HuH-7.5 (cell line): ENCODE measurements around the gene PIBF1.

Experiments
- DNase-seq: peaks from one replicate; pipeline ENCODE4 v3.0.0; 2011; ENCODE audit warnings: low spot score

PIBF1 gene

GRCh38 chr13:73060251-73061160 lies 278.6 kb downstream of the PIBF1 start:
- DNase-seq = peak; percentile 44

GRCh38 chr13:73061473-73061872 lies 279.5 kb downstream of the PIBF1 start:
- DNase-seq = no peak

DNA sequence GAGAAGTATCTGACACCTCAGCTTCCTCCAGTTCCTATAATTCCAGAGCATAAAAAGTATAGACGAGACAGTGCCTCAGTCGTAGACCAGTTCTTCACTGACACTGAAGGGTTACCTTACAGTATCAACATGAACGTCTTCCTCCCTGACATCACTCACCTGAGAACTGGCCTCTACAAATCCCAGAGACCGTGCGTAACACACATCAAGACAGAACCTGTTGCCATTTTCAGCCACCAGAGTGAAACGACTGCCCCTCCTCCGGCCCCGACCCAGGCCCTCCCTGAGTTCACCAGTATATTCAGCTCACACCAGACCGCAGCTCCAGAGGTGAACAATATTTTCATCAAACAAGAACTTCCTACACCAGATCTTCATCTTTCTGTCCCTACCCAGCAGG lies 279.9 kb downstream of the PIBF1 start:
- DNase-seq = no peak

DNA sequence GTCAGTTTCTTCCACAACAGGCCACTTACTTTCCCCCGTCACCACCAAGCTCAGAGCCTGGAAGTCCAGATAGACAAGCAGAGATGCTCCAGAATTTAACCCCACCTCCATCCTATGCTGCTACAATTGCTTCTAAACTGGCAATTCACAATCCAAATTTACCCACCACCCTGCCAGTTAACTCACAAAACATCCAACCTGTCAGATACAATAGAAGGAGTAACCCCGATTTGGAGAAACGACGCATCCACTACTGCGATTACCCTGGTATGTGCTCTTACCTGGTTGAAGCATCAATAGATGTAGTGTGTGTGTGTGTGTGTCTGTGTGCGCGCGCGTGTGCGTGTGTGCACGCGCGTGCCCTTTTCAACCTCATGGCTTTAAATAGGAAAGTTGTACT lies 280.5 kb downstream of the PIBF1 start:
- no peak for DNase-seq

GRCh38 chr13:73063166-73063565 lies 281.2 kb downstream of the PIBF1 start:
- DNase-seq = no peak

DNA sequence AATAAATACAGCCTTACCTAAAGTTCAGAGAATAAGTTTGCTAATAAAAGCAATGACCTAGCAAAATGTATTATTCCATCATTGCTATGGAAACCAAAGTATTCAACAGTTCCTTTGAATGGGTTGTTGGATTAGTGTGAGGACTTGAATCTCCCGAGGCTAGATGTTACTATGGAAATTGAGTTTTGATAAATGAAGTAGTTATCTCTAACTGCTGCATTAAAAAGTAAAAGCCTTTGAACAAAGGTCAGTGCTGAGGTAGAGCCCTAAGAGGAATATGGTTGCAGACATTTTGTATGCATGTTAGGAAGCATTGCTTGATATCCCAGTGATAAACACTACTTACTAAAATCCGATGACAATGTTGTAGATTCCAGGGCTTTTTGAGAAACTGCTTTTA lies 283.1 kb downstream of the PIBF1 start:
- no peak for DNase-seq

DNA sequence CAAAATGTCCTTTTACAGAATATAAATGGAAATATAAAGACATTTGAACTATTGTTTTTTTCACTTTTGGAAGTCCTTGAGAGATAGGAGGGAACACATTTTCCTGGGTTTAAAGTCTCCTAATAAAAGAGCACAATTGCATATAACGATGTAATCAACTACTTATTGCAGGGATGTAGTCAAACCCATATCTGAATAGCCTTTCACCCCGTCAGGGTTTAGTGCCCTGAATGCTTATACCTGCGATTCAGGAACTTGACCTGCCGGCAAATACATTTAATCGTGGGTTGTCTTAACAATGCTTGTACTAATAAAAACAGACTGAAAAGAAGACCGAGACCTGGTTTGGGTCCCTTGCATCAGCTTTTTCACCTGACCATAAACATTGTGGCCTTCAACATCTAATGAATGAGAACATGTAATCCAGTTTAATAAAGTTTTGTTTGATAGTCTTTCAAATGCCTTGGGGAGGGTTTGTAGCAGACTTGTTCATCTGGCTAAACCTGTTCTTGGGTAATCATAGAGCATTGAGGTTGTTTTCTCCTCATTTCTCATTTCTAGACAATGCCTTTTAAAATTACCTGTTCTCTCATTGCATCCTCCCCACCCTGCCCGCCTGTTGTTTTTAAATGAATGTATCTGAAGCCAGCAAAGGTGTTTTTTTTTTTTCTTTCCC lies 283.9 kb downstream of the PIBF1 start:
- no peak for DNase-seq
